Measurements from ENCODE around the gene TMEM164. TPM values are rescaled to one million over a fixed set of nuclear protein-coding genes. Genes with fewer than 3 reads are reported as not detected.

The TMEM164 gene
- total and polyA plus RNA-seq, 2 experiments from 2014 or later = 3.4 to 17.2 TPM

DNA sequence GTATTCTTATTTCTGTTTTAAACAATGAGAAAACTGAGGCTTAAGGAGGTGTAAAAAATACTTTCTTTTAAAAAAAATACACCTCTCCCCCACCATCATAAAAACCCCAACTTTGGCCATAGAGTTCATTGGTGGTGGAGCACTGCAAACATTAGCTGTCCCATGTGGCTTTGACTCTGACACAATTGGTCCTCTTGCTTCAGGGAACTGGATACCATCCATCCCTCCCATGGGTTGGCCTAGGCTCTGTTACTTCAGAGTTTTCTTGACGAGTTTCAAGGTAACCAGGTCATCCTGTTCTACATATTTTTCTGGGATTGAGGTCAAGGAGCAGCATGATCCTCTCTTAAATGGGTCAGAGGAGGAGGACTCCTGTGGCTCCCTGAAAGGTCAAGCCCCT lies 50.5 kb downstream of the TMEM164 start:
- Mint-ChIP-seq H3K27ac (no peak overlapping the region), H3K9me3 (no peaks in the 10 kb centered on the region), H3K27me3 (ENCODE audit: insufficient read depth, low read depth, poor library complexity) (no peaks in the 10 kb centered on the region), H3K36me3 (ENCODE audit: low read depth) (0 out of 3 replicates have a peak, but pooled peaks cover 6% of the 10 kb centered on the region), H3K4me3 (no peak overlapping the region), H3K4me1 (peaks cover 15% of the 10 kb centered on the region)
- Histone ChIP-seq H3K36me3 (ENCODE audit: insufficient read depth) (no peaks in the 10 kb centered on the region), H3K79me2 (replicated peaks; ENCODE audit: insufficient read depth) (no peaks in the 10 kb centered on the region), H3K4me1 (ENCODE audit: insufficient read depth) (no peaks in the 10 kb centered on the region), H3K4me3 (no peak overlapping the region), H3K4me2 (no peak overlapping the region), H4K20me1 (replicated peaks; ENCODE audit: insufficient read depth) (no peaks in the 10 kb centered on the region), H3K27me3 (ENCODE audit: insufficient read depth) (no peaks in the 10 kb centered on the region), H2AFZ (no peak overlapping the region), H3K27ac (ENCODE audit: low read depth) (no peak overlapping the region), H3F3A (replicated peaks; ENCODE audit: low read depth) (no peaks in the 10 kb centered on the region), H3K9me2 (ENCODE audit: insufficient read depth) (no peaks in the 10 kb centered on the region)
- DNase-seq (ENCODE audit: low spot score) = no peak
- TF ChIP-seq, protein P1, sequence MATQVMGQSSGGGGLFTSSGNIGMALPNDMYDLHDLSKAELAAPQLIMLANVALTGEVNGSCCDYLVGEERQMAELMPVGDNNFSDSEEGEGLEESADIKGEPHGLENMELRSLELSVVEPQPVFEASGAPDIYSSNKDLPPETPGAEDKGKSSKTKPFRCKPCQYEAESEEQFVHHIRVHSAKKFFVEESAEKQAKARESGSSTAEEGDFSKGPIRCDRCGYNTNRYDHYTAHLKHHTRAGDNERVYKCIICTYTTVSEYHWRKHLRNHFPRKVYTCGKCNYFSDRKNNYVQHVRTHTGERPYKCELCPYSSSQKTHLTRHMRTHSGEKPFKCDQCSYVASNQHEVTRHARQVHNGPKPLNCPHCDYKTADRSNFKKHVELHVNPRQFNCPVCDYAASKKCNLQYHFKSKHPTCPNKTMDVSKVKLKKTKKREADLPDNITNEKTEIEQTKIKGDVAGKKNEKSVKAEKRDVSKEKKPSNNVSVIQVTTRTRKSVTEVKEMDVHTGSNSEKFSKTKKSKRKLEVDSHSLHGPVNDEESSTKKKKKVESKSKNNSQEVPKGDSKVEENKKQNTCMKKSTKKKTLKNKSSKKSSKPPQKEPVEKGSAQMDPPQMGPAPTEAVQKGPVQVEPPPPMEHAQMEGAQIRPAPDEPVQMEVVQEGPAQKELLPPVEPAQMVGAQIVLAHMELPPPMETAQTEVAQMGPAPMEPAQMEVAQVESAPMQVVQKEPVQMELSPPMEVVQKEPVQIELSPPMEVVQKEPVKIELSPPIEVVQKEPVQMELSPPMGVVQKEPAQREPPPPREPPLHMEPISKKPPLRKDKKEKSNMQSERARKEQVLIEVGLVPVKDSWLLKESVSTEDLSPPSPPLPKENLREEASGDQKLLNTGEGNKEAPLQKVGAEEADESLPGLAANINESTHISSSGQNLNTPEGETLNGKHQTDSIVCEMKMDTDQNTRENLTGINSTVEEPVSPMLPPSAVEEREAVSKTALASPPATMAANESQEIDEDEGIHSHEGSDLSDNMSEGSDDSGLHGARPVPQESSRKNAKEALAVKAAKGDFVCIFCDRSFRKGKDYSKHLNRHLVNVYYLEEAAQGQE (IDR thresholded peaks at IDR 0.05; ENCODE audit: unreplicated experiment) = no peak
- TF ChIP-seq, protein P2, sequence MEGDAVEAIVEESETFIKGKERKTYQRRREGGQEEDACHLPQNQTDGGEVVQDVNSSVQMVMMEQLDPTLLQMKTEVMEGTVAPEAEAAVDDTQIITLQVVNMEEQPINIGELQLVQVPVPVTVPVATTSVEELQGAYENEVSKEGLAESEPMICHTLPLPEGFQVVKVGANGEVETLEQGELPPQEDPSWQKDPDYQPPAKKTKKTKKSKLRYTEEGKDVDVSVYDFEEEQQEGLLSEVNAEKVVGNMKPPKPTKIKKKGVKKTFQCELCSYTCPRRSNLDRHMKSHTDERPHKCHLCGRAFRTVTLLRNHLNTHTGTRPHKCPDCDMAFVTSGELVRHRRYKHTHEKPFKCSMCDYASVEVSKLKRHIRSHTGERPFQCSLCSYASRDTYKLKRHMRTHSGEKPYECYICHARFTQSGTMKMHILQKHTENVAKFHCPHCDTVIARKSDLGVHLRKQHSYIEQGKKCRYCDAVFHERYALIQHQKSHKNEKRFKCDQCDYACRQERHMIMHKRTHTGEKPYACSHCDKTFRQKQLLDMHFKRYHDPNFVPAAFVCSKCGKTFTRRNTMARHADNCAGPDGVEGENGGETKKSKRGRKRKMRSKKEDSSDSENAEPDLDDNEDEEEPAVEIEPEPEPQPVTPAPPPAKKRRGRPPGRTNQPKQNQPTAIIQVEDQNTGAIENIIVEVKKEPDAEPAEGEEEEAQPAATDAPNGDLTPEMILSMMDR (conservative IDR thresholded peaks at IDR 0.05; ENCODE audit: low read depth in 2 of 2) = no peak
- no peak for TF ChIP-seq STAT1 (IDR thresholded peaks at IDR 0.05; ENCODE audit: unreplicated experiment)
- no peak for TF ChIP-seq JUNB (IDR thresholded peaks at IDR 0.05; ENCODE audit: unreplicated experiment)
- TF ChIP-seq, protein P3, sequence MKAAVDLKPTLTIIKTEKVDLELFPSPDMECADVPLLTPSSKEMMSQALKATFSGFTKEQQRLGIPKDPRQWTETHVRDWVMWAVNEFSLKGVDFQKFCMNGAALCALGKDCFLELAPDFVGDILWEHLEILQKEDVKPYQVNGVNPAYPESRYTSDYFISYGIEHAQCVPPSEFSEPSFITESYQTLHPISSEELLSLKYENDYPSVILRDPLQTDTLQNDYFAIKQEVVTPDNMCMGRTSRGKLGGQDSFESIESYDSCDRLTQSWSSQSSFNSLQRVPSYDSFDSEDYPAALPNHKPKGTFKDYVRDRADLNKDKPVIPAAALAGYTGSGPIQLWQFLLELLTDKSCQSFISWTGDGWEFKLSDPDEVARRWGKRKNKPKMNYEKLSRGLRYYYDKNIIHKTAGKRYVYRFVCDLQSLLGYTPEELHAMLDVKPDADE (IDR thresholded peaks at IDR 0.05) = no peak
- TF ChIP-seq ZNF114 (CRISPR knock-in tag; IDR thresholded peaks at IDR 0.05) = no peak
- TF ChIP-seq EZH2 (IDR thresholded peaks at IDR 0.05; ENCODE audit: low read depth, unreplicated experiment) = no peak
- TF ChIP-seq, protein P4, sequence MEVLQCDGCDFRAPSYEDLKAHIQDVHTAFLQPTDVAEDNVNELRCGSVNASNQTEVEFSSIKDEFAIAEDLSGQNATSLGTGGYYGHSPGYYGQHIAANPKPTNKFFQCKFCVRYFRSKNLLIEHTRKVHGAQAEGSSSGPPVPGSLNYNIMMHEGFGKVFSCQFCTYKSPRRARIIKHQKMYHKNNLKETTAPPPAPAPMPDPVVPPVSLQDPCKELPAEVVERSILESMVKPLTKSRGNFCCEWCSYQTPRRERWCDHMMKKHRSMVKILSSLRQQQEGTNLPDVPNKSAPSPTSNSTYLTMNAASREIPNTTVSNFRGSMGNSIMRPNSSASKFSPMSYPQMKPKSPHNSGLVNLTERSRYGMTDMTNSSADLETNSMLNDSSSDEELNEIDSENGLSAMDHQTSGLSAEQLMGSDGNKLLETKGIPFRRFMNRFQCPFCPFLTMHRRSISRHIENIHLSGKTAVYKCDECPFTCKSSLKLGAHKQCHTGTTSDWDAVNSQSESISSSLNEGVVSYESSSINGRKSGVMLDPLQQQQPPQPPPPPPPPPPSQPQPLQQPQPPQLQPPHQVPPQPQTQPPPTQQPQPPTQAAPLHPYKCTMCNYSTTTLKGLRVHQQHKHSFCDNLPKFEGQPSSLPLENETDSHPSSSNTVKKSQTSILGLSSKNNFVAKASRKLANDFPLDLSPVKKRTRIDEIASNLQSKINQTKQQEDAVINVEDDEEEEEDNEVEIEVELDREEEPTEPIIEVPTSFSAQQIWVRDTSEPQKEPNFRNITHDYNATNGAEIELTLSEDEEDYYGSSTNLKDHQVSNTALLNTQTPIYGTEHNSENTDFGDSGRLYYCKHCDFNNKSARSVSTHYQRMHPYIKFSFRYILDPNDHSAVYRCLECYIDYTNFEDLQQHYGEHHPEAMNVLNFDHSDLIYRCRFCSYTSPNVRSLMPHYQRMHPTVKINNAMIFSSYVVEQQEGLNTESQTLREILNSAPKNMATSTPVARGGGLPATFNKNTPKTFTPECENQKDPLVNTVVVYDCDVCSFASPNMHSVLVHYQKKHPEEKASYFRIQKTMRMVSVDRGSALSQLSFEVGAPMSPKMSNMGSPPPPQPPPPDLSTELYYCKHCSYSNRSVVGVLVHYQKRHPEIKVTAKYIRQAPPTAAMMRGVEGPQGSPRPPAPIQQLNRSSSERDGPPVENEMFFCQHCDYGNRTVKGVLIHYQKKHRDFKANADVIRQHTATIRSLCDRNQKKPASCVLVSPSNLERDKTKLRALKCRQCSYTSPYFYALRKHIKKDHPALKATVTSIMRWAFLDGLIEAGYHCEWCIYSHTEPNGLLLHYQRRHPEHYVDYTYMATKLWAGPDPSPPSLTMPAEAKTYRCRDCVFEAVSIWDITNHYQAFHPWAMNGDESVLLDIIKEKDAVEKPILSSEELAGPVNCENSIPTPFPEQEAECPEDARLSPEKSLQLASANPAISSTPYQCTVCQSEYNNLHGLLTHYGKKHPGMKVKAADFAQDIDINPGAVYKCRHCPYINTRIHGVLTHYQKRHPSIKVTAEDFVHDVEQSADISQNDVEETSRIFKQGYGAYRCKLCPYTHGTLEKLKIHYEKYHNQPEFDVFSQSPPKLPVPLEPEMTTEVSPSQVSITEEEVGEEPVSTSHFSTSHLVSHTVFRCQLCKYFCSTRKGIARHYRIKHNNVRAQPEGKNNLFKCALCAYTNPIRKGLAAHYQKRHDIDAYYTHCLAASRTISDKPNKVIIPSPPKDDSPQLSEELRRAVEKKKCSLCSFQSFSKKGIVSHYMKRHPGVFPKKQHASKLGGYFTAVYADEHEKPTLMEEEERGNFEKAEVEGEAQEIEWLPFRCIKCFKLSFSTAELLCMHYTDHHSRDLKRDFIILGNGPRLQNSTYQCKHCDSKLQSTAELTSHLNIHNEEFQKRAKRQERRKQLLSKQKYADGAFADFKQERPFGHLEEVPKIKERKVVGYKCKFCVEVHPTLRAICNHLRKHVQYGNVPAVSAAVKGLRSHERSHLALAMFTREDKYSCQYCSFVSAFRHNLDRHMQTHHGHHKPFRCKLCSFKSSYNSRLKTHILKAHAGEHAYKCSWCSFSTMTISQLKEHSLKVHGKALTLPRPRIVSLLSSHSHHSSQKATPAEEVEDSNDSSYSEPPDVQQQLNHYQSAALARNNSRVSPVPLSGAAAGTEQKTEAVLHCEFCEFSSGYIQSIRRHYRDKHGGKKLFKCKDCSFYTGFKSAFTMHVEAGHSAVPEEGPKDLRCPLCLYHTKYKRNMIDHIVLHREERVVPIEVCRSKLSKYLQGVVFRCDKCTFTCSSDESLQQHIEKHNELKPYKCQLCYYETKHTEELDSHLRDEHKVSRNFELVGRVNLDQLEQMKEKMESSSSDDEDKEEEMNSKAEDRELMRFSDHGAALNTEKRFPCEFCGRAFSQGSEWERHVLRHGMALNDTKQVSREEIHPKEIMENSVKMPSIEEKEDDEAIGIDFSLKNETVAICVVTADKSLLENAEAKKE (CRISPR knock-in tag; IDR thresholded peaks at IDR 0.05) = no peak
- no peak for TF ChIP-seq POLR2AphosphoS5 (IDR thresholded peaks at IDR 0.05; ENCODE audit: low read depth)
- TF ChIP-seq CREB1 (CRISPR knock-in tag; IDR thresholded peaks at IDR 0.05; ENCODE audit: low read depth) = no peak
- TF ChIP-seq NANOG (IDR thresholded peaks at IDR 0.05; ENCODE audit: borderline replicate concordance) = no peak
- no peak for TF ChIP-seq ZNF331 (CRISPR knock-in tag; IDR thresholded peaks at IDR 0.05; ENCODE audit: low read depth)
- no peak for TF ChIP-seq EZH2phosphoT487 (IDR thresholded peaks at IDR 0.05; ENCODE audit: unreplicated experiment)
- no peak for ATAC-seq
